SK-N-SH treated with all-trans-retinoic acid at 6 μM for 48 hours (cell line): ENCODE measurements around the gene RRAGD.

ENCODE experiments used
- ATAC-seq: fragments of 200-7000 bp; cut with Tn5 transposase; 3 replicates; pipeline ENCODE4 v1.9.1; 2020; ENCODE audit warnings: mild to moderate bottlenecking, moderate library complexity
- ARNTL ChIP-seq: fragments of 450-650 bp; formaldehyde crosslinking; IDR thresholded peaks from 2 replicates; pipeline ENCODE4 v1.5.0; 2020; ENCODE audit warnings: low read depth, mild to moderate bottlenecking, moderate library complexity, borderline replicate concordance
- BACH2 ChIP-seq: fragments of 250-450 bp; sonication (Bioruptor Pico); IDR thresholded peaks from 2 replicates; pipeline ENCODE4 v1.9.0; 2021; ENCODE audit warnings: mild to moderate bottlenecking, borderline replicate concordance
- CSDC2 ChIP-seq: fragments of 250-450 bp; sonication (Bioruptor Pico); IDR thresholded peaks from 2 replicates; pipeline ENCODE4 v1.5.0; 2020; ENCODE audit warnings: mild to moderate bottlenecking, moderate library complexity
- ESRRG ChIP-seq: fragments of 250-450 bp; sonication (Bioruptor Pico); IDR thresholded peaks from 2 replicates; pipeline ENCODE4 v1.6.1; 2021; ENCODE audit warnings: mild to moderate bottlenecking
- ISL1 ChIP-seq: fragments of 250-450 bp; sonication (Bioruptor Pico); IDR thresholded peaks from 2 replicates; pipeline ENCODE4 v2.1.2; 2022; ENCODE audit warnings: mild to moderate bottlenecking, moderate library complexity
- OSR1 ChIP-seq: fragments of 250-450 bp; sonication (Bioruptor Pico); IDR thresholded peaks from 2 replicates; pipeline ENCODE4 v1.8.0; 2022; ENCODE audit warnings: moderate library complexity, mild to moderate bottlenecking, inconsistent platforms
- PPARA ChIP-seq: fragments of 250-450 bp; sonication (Bioruptor Pico); IDR thresholded peaks from 2 replicates; pipeline ENCODE4 v1.5.0; 2020; ENCODE audit warnings: mild to moderate bottlenecking, borderline replicate concordance
- RARB ChIP-seq: fragments of 250-450 bp; sonication (Bioruptor Pico); IDR thresholded peaks from 2 replicates; pipeline ENCODE4 v1.8.0; 2021; ENCODE audit warnings: mild to moderate bottlenecking, moderate library complexity
- SNAI2 ChIP-seq: fragments of 250-450 bp; sonication (Bioruptor Pico); IDR thresholded peaks from 2 replicates; pipeline ENCODE4 v1.5.0; 2020; ENCODE audit warnings: mild to moderate bottlenecking, moderate library complexity
- TCF4 ChIP-seq: fragments of 250-450 bp; sonication (Bioruptor Pico); IDR thresholded peaks from 2 replicates; pipeline ENCODE4 v1.8.0; 2021; ENCODE audit warnings: mild to moderate bottlenecking, moderate library complexity, borderline replicate concordance
- TOX ChIP-seq: fragments of 250-450 bp; sonication (Bioruptor Pico); IDR thresholded peaks from 2 replicates; pipeline ENCODE4 v1.8.0; 2021; ENCODE audit warnings: mild to moderate bottlenecking, moderate library complexity, borderline replicate concordance
- ZC3H10 ChIP-seq: fragments of 250-450 bp; sonication (Bioruptor Pico); IDR thresholded peaks from 2 replicates; pipeline ENCODE4 v1.5.1; 2021; ENCODE audit warnings: mild to moderate bottlenecking, moderate library complexity
- ZFP3 ChIP-seq: fragments of 250-450 bp; sonication (Bioruptor Pico); IDR thresholded peaks from 2 replicates; pipeline ENCODE4 v1.5.0; 2020; ENCODE audit warnings: mild to moderate bottlenecking, moderate library complexity
- ZFP30 ChIP-seq: fragments of 450-650 bp; formaldehyde crosslinking; IDR thresholded peaks from 2 replicates; pipeline ENCODE4 v1.5.0; 2022; ENCODE audit warnings: mild to moderate bottlenecking, moderate library complexity
- ZNF565 ChIP-seq: fragments of 450-650 bp; formaldehyde crosslinking; conservative IDR thresholded peaks from 2 replicates; pipeline ENCODE4 v1.5.0; 2020; ENCODE audit warnings: low read depth, mild to moderate bottlenecking, moderate library complexity
- ZNF70 ChIP-seq: fragments of 450-650 bp; formaldehyde crosslinking; IDR thresholded peaks from 2 replicates; pipeline ENCODE4 v1.5.0; 2020; ENCODE audit warnings: mild to moderate bottlenecking, moderate library complexity
- TF ChIP-seq, protein P1 (sequence below): fragments of 250-450 bp; sonication (Bioruptor Pico); IDR thresholded peaks from 2 replicates; pipeline ENCODE4 v1.5.1; 2020; ENCODE audit warnings: low read depth, mild to moderate bottlenecking, moderate library complexity
- TF ChIP-seq, protein P2 (sequence below): fragments of 250-450 bp; sonication (Bioruptor Pico); IDR thresholded peaks from 2 replicates; pipeline ENCODE4 v1.8.0; 2020; ENCODE audit warnings: mild to moderate bottlenecking, moderate library complexity, borderline replicate concordance
- TF ChIP-seq, protein P3 (sequence below): fragments of 250-450 bp; sonication (Bioruptor Pico); IDR thresholded peaks from 2 replicates; pipeline ENCODE4 v1.8.0; 2021; ENCODE audit warnings: low read depth, mild to moderate bottlenecking, moderate library complexity, borderline replicate concordance
- TF ChIP-seq, protein P4 (sequence below): fragments of 250-450 bp; sonication (Bioruptor Pico); IDR thresholded peaks from 2 replicates; pipeline ENCODE4 v1.5.1; 2021; ENCODE audit warnings: mild to moderate bottlenecking, moderate library complexity

Gene RRAGD, protein sequence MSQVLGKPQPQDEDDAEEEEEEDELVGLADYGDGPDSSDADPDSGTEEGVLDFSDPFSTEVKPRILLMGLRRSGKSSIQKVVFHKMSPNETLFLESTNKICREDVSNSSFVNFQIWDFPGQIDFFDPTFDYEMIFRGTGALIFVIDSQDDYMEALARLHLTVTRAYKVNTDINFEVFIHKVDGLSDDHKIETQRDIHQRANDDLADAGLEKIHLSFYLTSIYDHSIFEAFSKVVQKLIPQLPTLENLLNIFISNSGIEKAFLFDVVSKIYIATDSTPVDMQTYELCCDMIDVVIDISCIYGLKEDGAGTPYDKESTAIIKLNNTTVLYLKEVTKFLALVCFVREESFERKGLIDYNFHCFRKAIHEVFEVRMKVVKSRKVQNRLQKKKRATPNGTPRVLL

DNA sequence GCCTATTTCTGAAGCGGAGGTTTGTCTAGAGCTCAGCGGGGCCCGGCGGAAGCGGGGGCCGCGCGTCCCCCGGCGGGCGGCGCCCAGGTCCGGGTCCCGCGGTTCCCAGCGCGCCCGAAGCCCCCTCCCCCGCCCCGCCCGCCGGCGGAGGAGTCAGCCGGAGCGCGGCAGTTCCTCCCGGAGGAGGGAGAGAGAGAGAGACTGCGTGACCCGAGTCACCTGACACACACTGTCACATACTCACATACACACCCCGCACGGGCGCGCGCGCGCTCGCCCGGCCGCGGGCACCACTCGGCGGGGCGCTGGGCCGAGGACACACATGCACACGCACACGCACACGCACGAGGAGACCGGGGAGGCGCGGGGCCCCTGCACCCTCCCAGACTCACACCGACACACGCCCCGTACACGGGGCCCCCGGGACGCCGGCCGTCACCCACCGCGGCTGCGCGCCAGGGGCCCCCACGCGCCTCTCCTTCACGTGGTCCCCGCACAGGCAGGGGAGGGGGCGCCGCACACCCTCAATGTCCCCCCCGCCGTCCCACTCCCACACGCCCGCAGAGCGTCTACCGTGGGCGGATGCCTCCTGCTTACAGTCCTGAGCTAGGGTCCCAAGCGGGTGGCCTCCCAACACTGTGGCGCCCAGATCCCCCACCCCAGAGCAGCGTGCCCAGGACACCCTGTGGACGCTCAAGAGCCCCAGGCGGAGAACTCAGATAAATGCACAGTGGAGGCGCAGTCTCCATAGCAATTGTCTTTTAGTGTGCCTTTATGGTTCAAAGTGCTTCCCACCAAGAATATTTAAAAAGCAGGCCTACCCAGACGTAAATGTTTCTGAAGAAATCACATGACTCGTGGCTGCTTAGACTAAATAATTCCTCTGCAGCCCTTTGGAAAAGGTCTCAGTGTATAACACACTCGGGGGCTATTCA is at the start of gene RRAGD:
Gene RRAGD (minus strand): TSS at position 203 of the 935 bp plus-strand sequence. CDS start 280 bp downstream, outside the sequence.
- TF ChIP-seq ZFP30 (CRISPR knock-in tag) (no peak), ZNF565 (CRISPR knock-in tag) (no peak), ARNTL (CRISPR knock-in tag) (no peak), TOX (no peak), ZFP3 (CRISPR knock-in tag) (no peak), ESRRG (CRISPR knock-in tag) (no peak), CSDC2 (CRISPR knock-in tag) (no peak), ISL1 (CRISPR knock-in tag) (no peak)
- TF ChIP-seq, protein P1, sequence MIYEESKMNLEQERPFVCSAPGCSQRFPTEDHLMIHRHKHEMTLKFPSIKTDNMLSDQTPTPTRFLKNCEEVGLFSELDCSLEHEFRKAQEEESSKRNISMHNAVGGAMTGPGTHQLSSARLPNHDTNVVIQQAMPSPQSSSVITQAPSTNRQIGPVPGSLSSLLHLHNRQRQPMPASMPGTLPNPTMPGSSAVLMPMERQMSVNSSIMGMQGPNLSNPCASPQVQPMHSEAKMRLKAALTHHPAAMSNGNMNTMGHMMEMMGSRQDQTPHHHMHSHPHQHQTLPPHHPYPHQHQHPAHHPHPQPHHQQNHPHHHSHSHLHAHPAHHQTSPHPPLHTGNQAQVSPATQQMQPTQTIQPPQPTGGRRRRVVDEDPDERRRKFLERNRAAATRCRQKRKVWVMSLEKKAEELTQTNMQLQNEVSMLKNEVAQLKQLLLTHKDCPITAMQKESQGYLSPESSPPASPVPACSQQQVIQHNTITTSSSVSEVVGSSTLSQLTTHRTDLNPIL (CRISPR knock-in tag) = no peak
- TF ChIP-seq, protein P2, sequence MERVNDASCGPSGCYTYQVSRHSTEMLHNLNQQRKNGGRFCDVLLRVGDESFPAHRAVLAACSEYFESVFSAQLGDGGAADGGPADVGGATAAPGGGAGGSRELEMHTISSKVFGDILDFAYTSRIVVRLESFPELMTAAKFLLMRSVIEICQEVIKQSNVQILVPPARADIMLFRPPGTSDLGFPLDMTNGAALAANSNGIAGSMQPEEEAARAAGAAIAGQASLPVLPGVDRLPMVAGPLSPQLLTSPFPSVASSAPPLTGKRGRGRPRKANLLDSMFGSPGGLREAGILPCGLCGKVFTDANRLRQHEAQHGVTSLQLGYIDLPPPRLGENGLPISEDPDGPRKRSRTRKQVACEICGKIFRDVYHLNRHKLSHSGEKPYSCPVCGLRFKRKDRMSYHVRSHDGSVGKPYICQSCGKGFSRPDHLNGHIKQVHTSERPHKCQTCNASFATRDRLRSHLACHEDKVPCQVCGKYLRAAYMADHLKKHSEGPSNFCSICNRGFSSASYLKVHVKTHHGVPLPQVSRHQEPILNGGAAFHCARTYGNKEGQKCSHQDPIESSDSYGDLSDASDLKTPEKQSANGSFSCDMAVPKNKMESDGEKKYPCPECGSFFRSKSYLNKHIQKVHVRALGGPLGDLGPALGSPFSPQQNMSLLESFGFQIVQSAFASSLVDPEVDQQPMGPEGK (CRISPR knock-in tag) = no peak
- ATAC-seq = peak; percentile 47

DNA sequence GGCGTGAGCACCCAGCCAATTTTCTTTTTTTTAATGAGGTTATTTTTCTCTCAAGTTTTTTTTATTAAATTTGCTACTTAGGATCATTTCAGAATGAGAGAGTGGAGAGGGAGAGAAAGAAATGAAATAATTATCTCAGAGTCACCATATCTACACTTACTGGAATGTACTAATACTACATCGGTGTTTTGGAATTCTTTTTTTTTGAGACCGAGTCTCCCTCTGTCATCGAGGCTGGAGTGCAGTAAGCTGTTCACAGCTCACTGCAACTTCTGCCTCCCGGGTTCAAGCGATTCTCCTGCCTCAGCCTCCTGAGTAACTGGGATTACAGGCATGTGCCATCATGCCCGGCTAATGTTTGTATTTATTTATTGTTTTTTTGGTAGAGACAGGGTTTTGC is 48.6 kb upstream of the RRAGD start:
- no peak for TF ChIP-seq BACH2
- TF ChIP-seq ZNF565 (CRISPR knock-in tag) = no peak
- TF ChIP-seq, protein P2 (CRISPR knock-in tag) = no peak
- no peak for TF ChIP-seq ZNF70 (CRISPR knock-in tag)
- TF ChIP-seq, protein P3, sequence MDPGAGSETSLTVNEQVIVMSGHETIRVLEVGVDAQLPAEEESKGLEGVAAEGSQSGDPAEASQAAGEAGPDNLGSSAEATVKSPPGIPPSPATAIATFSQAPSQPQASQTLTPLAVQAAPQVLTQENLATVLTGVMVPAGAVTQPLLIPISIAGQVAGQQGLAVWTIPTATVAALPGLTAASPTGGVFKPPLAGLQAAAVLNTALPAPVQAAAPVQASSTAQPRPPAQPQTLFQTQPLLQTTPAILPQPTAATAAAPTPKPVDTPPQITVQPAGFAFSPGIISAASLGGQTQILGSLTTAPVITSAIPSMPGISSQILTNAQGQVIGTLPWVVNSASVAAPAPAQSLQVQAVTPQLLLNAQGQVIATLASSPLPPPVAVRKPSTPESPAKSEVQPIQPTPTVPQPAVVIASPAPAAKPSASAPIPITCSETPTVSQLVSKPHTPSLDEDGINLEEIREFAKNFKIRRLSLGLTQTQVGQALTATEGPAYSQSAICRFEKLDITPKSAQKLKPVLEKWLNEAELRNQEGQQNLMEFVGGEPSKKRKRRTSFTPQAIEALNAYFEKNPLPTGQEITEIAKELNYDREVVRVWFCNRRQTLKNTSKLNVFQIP (CRISPR knock-in tag) = no peak
- no peak for TF ChIP-seq ISL1 (CRISPR knock-in tag)
- TF ChIP-seq, protein P4, sequence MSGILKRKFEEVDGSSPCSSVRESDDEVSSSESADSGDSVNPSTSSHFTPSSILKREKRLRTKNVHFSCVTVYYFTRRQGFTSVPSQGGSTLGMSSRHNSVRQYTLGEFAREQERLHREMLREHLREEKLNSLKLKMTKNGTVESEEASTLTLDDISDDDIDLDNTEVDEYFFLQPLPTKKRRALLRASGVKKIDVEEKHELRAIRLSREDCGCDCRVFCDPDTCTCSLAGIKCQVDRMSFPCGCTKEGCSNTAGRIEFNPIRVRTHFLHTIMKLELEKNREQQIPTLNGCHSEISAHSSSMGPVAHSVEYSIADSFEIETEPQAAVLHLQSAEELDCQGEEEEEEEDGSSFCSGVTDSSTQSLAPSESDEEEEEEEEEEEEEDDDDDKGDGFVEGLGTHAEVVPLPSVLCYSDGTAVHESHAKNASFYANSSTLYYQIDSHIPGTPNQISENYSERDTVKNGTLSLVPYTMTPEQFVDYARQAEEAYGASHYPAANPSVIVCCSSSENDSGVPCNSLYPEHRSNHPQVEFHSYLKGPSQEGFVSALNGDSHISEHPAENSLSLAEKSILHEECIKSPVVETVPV = no peak
- no peak for TF ChIP-seq ZC3H10
- no peak for TF ChIP-seq ZFP3 (CRISPR knock-in tag)
- TF ChIP-seq, protein P1 (CRISPR knock-in tag) = no peak
- no peak for TF ChIP-seq ESRRG (CRISPR knock-in tag)
- TF ChIP-seq SNAI2 (CRISPR knock-in tag) = no peak
- TF ChIP-seq OSR1 (CRISPR knock-in tag) = no peak
- TF ChIP-seq TCF4 (CRISPR knock-in tag) = no peak
- no peak for TF ChIP-seq RARB
- no peak for TF ChIP-seq CSDC2 (CRISPR knock-in tag)
- TF ChIP-seq PPARA = no peak
- ATAC-seq = no peak
